GM12878 (cell line): Measurements from ENCODE around the gene SEPTIN5. TPM values are rescaled to one million over a fixed set of nuclear protein-coding genes. Genes with fewer than 3 reads are reported as not detected.

Source experiments
- ATAC-seq: fragments of 200-7000 bp; cut with Tn5 transposase; 3 replicates; pipeline ENCODE4 v1.9.1; 2020; ENCODE audit warnings: mild to moderate bottlenecking, moderate library complexity
- BruUV-seq: library from RNA; stranded (reverse); fragments of 400-500 nt; replicated peaks from 2 replicates; lab custom pipeline; 2021; lab: Mats Ljungman, UMichigan
- CTCF ChIA-PET: fragments of 300-600 bp; sonication (Branson Sonifier 250); formaldehyde crosslinking; extraction: SDS; loops from one replicate; lab custom pipeline; 2021; ENCODE audit warnings: inconsistent platforms; lab: Yijun Ruan, JAX
- POLR2A ChIA-PET: fragments of 350-600 bp; formaldehyde crosslinking; extraction: SDS; loops from one replicate; lab custom pipeline; 2021; ENCODE audit warnings: inconsistent platforms; lab: Charles Lee
- RAD21 ChIA-PET: fragments of 300-600 bp; sonication (Branson Sonifier 250); formaldehyde crosslinking; loops from one replicate; lab custom pipeline; 2023; ENCODE audit warnings: antibody characterized with exemption; ENCODE audit not compliant: unreplicated experiment; lab: Charles Lee
- SMC1A ChIA-PET: fragments of 300-600 bp; sonication (Branson Sonifier 250); formaldehyde crosslinking; loops from one replicate; lab custom pipeline; 2023; ENCODE audit not compliant: unreplicated experiment, uncharacterized antibody; lab: Charles Lee
- DNase-seq: peaks from one replicate; pipeline ENCODE4 v3.0.0-alpha.2; 2011; ENCODE audit warnings: low read depth, low spot score
- FAIRE-seq: peaks from 3 replicates; lab custom pipeline; 2011; peaks lifted over from hg19 to GRCh38; lab: Jason Lieb, UNC
- H2AFZ ChIP-seq: 2 replicates; pipeline ENCODE4 v1.6.0; 2011; ENCODE audit warnings: low read depth, low read length, control low read depth; ENCODE audit not compliant: control insufficient read depth
- H3K27ac ChIP-seq: 2 replicates; pipeline ENCODE4 v1.5.1; 2011; ENCODE audit warnings: control low read depth; ENCODE audit not compliant: control insufficient read depth, insufficient read depth
- H3K27me3 ChIP-seq, 2 experiments: replicated peaks in 1 of 2; 2 replicates each; pipeline versions ENCODE4 v1.6.0 to v1.6.1; 2011; ENCODE audit warnings: low read length in 1 of 2; ENCODE audit not compliant: control insufficient read depth in 2 of 2, insufficient read depth in 2 of 2
- H3K36me3 ChIP-seq, 2 experiments: 2 replicates each; pipeline ENCODE4 v1.5.1; 2011; ENCODE audit warnings: low read length in 1 of 2; ENCODE audit not compliant: control insufficient read depth in 2 of 2, insufficient read depth in 2 of 2
- H3K4me1 ChIP-seq: 2 replicates; pipeline ENCODE4 v1.6.1; 2011; ENCODE audit warnings: mild to moderate bottlenecking, low read length, moderate library complexity, mixed read lengths; ENCODE audit not compliant: control insufficient read depth, insufficient read depth
- H3K4me2 ChIP-seq: 2 replicates; pipeline ENCODE4 v1.6.0; 2011; ENCODE audit warnings: control low read depth; ENCODE audit not compliant: control insufficient read depth, insufficient read depth
- H3K4me3 ChIP-seq: fragments of 200-600 bp; sonication (generic); 2 replicates; pipeline ENCODE4 v1.5.1; 2016
- H3K79me2 ChIP-seq: 2 replicates; pipeline ENCODE4 v1.6.0; 2011; ENCODE audit warnings: low read length; ENCODE audit not compliant: control insufficient read depth, insufficient read depth
- H3K9ac ChIP-seq: 2 replicates; pipeline ENCODE4 v1.8.0; 2011; ENCODE audit warnings: low read length, control low read depth, mixed read lengths; ENCODE audit not compliant: control insufficient read depth, insufficient read depth
- H3K9me3 ChIP-seq: replicated peaks from 3 replicates; pipeline ENCODE4 v1.5.1; 2011; ENCODE audit warnings: mild to moderate bottlenecking, low read length; ENCODE audit not compliant: control insufficient read depth, insufficient read depth
- H4K20me1 ChIP-seq: 2 replicates; pipeline ENCODE4 v1.6.0; 2011; ENCODE audit not compliant: control insufficient read depth, insufficient read depth
- ASH2L ChIP-seq: fragments of 300-600, 200-600 bp; sonication (generic); IDR thresholded peaks from 2 replicates; pipeline ENCODE4 v1.6.1; 2017; ENCODE audit warnings: low read depth, mild to moderate bottlenecking, borderline replicate concordance
- MLLT1 ChIP-seq: fragments of 450-650 bp; IDR thresholded peaks from 2 replicates; pipeline ENCODE4 v1.6.1; 2016; ENCODE audit warnings: mild to moderate bottlenecking
- POU2F2 ChIP-seq: IDR thresholded peaks from 3 replicates; pipeline ENCODE4 v1.6.1; 2011; ENCODE audit warnings: low read depth, mild to moderate bottlenecking, low read length, borderline replicate concordance
- SUPT20H ChIP-seq: IDR thresholded peaks from 2 replicates; pipeline ENCODE4 v1.6.1; 2011; ENCODE audit warnings: low read depth, mild to moderate bottlenecking, low read length, moderate library complexity, borderline replicate concordance; ENCODE audit not compliant: control insufficient read depth
- WGBS: methylation state at CpG from one replicate; pipeline ENCODE4 v1.1.6; 2016; ENCODE audit warnings: low lambda C conversion rate; ENCODE audit not compliant: insufficient replicate concordance, insufficient coverage; ENCODE audit errors: missing lambda C conversion rate; 5-methylcytosine and 5-hydroxymethylcytosine counted together
- in situ Hi-C: fragments of 300-500 bp; cut with MboI; formaldehyde crosslinking; loops from 9 replicates; pipeline ENCODE4 v1.14.3; 2018; ENCODE audit warnings: mixed read lengths
- intact Hi-C: fragments of 100-400 bp; cut with micrococcal nuclease; formaldehyde crosslinking; loops from one replicate; pipeline ENCODE4 v1.14.2; 2022; ENCODE audit not compliant: unreplicated experiment
- polyA plus RNA-seq, 11 experiments: library from polyadenylated mRNA; depleted of rRNA in 4 of 11; unstranded in 6 of 11; stranded (reverse) in 5 of 11; fragments of >200 nt; fragmentation: Nextera tagmentation in 4 of 11; fragmentation: Illumina TruSeq in 1 of 11; extraction: Ambion mirVana in 4 of 11; extraction: Trizol in 1 of 11; gene quantifications; 1 replicate in 1 of 11; 2 replicates in 10 of 11; pipeline versions ENCODE4 v1.2.1 to v1.2.3, GENCODE V29; 2011 to 2016; ENCODE audit warnings: inconsistent platforms in 2 of 11, missing spikeins in 2 of 11, low read depth in 1 of 11
- total RNA-seq, 4 experiments: library from RNA; depleted of rRNA in 3 of 4; stranded (reverse); fragments of >200 nt in 3 of 4; fragmentation: Illumina TruSeq in 1 of 4; extraction: Trizol in 1 of 4; gene quantifications; 2 replicates each; pipeline versions ENCODE4 v1.2.1 to v1.2.3, GENCODE V29; 2013 to 2021
- TF ChIP-seq, protein P1 (sequence below): IDR thresholded peaks from 2 replicates; pipeline ENCODE4 v1.6.1; 2012; ENCODE audit warnings: improper control_type of control experiment, low read depth, low read length; ENCODE audit not compliant: insufficient replicate concordance

Gene SEPTIN5
- total and polyA plus RNA-seq, 10 of the 15 experiments (the other 5 are each of a cell fraction or from before 2014, with no cell fraction given), result 0.13 to 1.1 (median 0.34) TPM; not detected in 5

GRCh38 chr22:19727310-19728150, 13.2 kb downstream of the SEPTIN5 start:
- Histone ChIP-seq H3K36me3 (no peaks in the 10 kb centered on the region), H3K27ac (no peak overlapping the region), H4K20me1 (no peaks in the 10 kb centered on the region), H3K9me3 (no peaks in the 10 kb centered on the region; the same call in 2 of the 3 replicates), H3K79me2 (no peaks in the 10 kb centered on the region), H3K4me1 (no peaks in the 10 kb centered on the region), H3K9ac (no peak overlapping the region), H3K27me3 (peaks cover 4 to 5% of the 10 kb centered on the region in 2 experiments; a peak in 3 of 4 replicates), H2AFZ (no peak overlapping the region), H3K4me2 (no peak overlapping the region), H3K4me3 (no peak overlapping the region)
- BruUV-seq, result no TSS peak
- TF ChIP-seq POU2F2, result no peak
- TF ChIP-seq SUPT20H, result no peak
- TF ChIP-seq ASH2L, result no peak
- no peak for TF ChIP-seq MLLT1
- TF ChIP-seq, protein P1, sequence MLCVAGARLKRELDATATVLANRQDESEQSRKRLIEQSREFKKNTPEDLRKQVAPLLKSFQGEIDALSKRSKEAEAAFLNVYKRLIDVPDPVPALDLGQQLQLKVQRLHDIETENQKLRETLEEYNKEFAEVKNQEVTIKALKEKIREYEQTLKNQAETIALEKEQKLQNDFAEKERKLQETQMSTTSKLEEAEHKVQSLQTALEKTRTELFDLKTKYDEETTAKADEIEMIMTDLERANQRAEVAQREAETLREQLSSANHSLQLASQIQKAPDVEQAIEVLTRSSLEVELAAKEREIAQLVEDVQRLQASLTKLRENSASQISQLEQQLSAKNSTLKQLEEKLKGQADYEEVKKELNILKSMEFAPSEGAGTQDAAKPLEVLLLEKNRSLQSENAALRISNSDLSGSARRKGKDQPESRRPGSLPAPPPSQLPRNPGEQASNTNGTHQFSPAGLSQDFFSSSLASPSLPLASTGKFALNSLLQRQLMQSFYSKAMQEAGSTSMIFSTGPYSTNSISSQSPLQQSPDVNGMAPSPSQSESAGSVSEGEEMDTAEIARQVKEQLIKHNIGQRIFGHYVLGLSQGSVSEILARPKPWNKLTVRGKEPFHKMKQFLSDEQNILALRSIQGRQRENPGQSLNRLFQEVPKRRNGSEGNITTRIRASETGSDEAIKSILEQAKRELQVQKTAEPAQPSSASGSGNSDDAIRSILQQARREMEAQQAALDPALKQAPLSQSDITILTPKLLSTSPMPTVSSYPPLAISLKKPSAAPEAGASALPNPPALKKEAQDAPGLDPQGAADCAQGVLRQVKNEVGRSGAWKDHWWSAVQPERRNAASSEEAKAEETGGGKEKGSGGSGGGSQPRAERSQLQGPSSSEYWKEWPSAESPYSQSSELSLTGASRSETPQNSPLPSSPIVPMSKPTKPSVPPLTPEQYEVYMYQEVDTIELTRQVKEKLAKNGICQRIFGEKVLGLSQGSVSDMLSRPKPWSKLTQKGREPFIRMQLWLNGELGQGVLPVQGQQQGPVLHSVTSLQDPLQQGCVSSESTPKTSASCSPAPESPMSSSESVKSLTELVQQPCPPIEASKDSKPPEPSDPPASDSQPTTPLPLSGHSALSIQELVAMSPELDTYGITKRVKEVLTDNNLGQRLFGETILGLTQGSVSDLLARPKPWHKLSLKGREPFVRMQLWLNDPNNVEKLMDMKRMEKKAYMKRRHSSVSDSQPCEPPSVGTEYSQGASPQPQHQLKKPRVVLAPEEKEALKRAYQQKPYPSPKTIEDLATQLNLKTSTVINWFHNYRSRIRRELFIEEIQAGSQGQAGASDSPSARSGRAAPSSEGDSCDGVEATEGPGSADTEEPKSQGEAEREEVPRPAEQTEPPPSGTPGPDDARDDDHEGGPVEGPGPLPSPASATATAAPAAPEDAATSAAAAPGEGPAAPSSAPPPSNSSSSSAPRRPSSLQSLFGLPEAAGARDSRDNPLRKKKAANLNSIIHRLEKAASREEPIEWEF, result no peak
- in situ Hi-C loops (no loop called here), intact Hi-C loops (no loop called here)
- ChIA-PET POLR2A (no interaction called here), CTCF (interaction anchor here (5.7 kb wide), 1 partner anchor 184 kb away, joined by 94 read pairs; no protein-coding TSS in a partner anchor), SMC1A (no interaction called here), RAD21 (no interaction called here)
- FAIRE-seq, result no peak
- WGBS, result 59% methylated on average over 44 of the region's 61 CpGs
- ATAC-seq, result no peak
- no peak for DNase-seq
